Naive thymus-derived CD8-positive, alpha-beta T cell (primary cell): Measurements from ENCODE around the gene SYTL5. TPM values are rescaled to one million over a fixed set of nuclear protein-coding genes. Genes with fewer than 3 reads are reported as not detected.

ENCODE experiments used
- ATAC-seq, 2 donors: fragments of 150-1000 bp; cut with Tn5 transposase in 1 of 2; sonication (Bioruptor Pico), chemical (Tn5 transposase) in 1 of 2; 1 replicate in 1 of 2; 2 replicates in 1 of 2; pipeline ENCODE4 v1.10.0; 2021; ENCODE audit warnings: mild to moderate bottlenecking in 2 of 2, moderate library complexity in 2 of 2
- POLR2A ChIA-PET: fragments of 350-600 bp; sonication (Branson Sonifier 250); formaldehyde crosslinking; loops from one replicate; lab custom pipeline; 2021; ENCODE audit warnings: antibody characterized with exemption; lab: Charles Lee
- DNase-seq, 10 donors: peaks; one replicate each; pipeline versions ENCODE4 v3.0.0 to v3.0.0-alpha.2; 2020 to 2022
- H3K27ac Mint-ChIP-seq, 10 donors: one replicate each; pipeline ENCODE4 v1.8.0; 2020 to 2022; ENCODE audit warnings: mild to moderate bottlenecking in 10 of 10, mixed read lengths in 10 of 10, moderate library complexity in 4 of 10, inconsistent platforms in 1 of 10
- H3K27me3 Mint-ChIP-seq, 5 donors: one replicate each; pipeline ENCODE4 v1.8.0; 2021 to 2022; ENCODE audit warnings: mixed read lengths in 5 of 5
- H3K36me3 Mint-ChIP-seq, 3 donors: one replicate each; pipeline ENCODE4 v1.8.0; 2020 to 2022; ENCODE audit warnings: mixed read lengths in 3 of 3, mild to moderate bottlenecking in 2 of 3, inconsistent platforms in 1 of 3
- H3K4me1 Mint-ChIP-seq, 4 donors: one replicate each; pipeline ENCODE4 v1.8.0; 2021 to 2022; ENCODE audit warnings: mixed read lengths in 4 of 4
- H3K4me3 Mint-ChIP-seq, 10 donors: one replicate each; pipeline ENCODE4 v1.8.0; 2020 to 2022; ENCODE audit warnings: mild to moderate bottlenecking in 10 of 10, mixed read lengths in 10 of 10, moderate library complexity in 6 of 10, inconsistent platforms in 1 of 10
- H3K9me3 Mint-ChIP-seq, 9 donors: one replicate each; pipeline ENCODE4 v1.8.0; 2020 to 2022; ENCODE audit warnings: mixed read lengths in 9 of 9, mild to moderate bottlenecking in 3 of 9, inconsistent platforms in 1 of 9, moderate library complexity in 1 of 9
- polyA plus RNA-seq, 3 donors: library from polyadenylated mRNA; unstranded; fragments of 300-500 nt; fragmentation: Illumina TruSeq; gene quantifications; one replicate each; pipeline ENCODE4 v1.2.3, GENCODE V29; 2021
- total RNA-seq, 8 experiments: library from RNA in 2 of 8; stranded (reverse) in 2 of 8; gene quantifications; one replicate each; pipeline ENCODE4 v1.2.3 and lab custom pipeline; 2021 to 2026

SYTL5 gene
- total and polyA plus RNA-seq, 5 experiments from 2014 or later, result not detected

- Mint-ChIP-seq H3K27ac (no peak overlapping the region), H3K9me3 (no peaks in the 10 kb centered on the region), H3K4me1 (no peaks in the 10 kb centered on the region), H3K4me3 (no peak overlapping the region), H3K27me3 (peaks cover 0 to 4% (median 0%) of the 10 kb centered on the region in 5 donors), H3K36me3 (peaks cover 0 to 5% (median 0%) of the 10 kb centered on the region in 3 donors)
- POLR2A ChIA-PET, result no interaction called here
- ATAC-seq, result no peak
- no peak for DNase-seq
Observed at GRCh38 chrX:38038501-38038900, 32.1 kb downstream of the SYTL5 start.

GRCh38 chrX:38041237-38041636, 34.9 kb downstream of the SYTL5 start:
- no peaks in the 10 kb centered on the region for H3K4me1 Mint-ChIP-seq
- ATAC-seq, result no peak
- DNase-seq, result no peak
- H3K9me3 Mint-ChIP-seq, result no peaks in the 10 kb centered on the region
- peaks cover 0 to 4% (median 0%) of the 10 kb centered on the region in 5 donors for H3K27me3 Mint-ChIP-seq
- H3K27ac Mint-ChIP-seq, result no peak overlapping the region
- POLR2A ChIA-PET, result no interaction called here
- H3K4me3 Mint-ChIP-seq, result no peak overlapping the region
- H3K36me3 Mint-ChIP-seq, result peaks cover 0 to 4% (median 0%) of the 10 kb centered on the region in 3 donors

GRCh38 chrX:38044701-38045100, 38.3 kb downstream of the SYTL5 start:
- Mint-ChIP-seq H3K27me3 (peaks cover 0 to 4% (median 0%) of the 10 kb centered on the region in 5 donors), H3K36me3 (no peaks in the 10 kb centered on the region), H3K4me3 (no peak overlapping the region), H3K9me3 (peaks cover 0 to 6% (median 0%) of the 10 kb centered on the region in 9 donors), H3K4me1 (no peaks in the 10 kb centered on the region), H3K27ac (no peak overlapping the region)
- ATAC-seq, result no peak
- POLR2A ChIA-PET, result no interaction called here
- DNase-seq, result no peak

GRCh38 chrX:38045538-38046096, 39.3 kb downstream of the SYTL5 start:
- no peak for DNase-seq
- H3K4me1 Mint-ChIP-seq, result no peaks in the 10 kb centered on the region
- H3K4me3 Mint-ChIP-seq, result no peak overlapping the region
- H3K36me3 Mint-ChIP-seq, result no peaks in the 10 kb centered on the region
- H3K27me3 Mint-ChIP-seq, result peaks cover 0 to 4% (median 0%) of the 10 kb centered on the region in 5 donors
- H3K9me3 Mint-ChIP-seq, result peaks cover 0 to 6% (median 0%) of the 10 kb centered on the region in 9 donors
- ATAC-seq, result no peak
- no peak overlapping the region for H3K27ac Mint-ChIP-seq
- POLR2A ChIA-PET, result no interaction called here

DNA sequence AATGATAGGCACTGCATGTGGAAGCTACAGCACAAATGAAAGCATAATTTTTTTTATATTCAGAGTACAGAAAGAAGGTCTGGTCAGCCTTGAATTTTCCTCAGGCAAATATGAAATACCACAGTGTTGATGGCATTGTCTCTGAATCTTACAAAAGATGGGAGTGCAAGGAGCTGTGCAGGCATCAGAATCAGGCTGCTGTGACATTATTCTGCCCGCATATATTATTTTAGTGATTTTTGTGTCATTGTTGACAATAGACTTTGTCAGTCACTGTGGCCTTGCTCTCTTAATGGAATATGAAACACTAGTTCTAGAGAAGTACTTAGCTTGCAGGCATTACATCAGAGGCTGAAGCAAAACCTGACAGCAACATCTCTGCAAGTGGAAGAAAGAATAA, 42.5 kb downstream of the SYTL5 start:
- no peaks in the 10 kb centered on the region for H3K4me1 Mint-ChIP-seq
- H3K36me3 Mint-ChIP-seq, result no peaks in the 10 kb centered on the region

DNA sequence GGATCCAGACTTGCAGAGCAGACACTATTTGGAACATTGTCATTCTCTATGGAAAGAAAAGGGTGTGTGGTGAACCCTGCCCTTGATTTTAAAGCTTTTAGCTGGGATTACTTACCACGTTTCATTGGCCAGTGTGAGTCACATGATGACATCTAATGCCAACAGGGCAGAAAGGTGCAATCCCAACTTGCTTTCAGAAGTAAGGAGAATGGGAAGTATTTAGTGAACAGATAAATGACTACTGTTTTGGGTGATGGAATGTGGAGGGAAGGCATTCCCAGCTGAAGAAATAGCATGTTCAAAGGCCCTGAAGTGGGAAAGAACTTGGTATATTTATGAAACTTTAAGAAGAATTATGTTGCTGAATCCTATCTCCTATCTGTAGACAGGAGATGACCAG, 44.5 kb downstream of the SYTL5 start:
- POLR2A ChIA-PET, result no interaction called here
- peaks cover 0 to 6% (median 0%) of the 10 kb centered on the region in 9 donors for H3K9me3 Mint-ChIP-seq
- peaks cover 0 to 2% (median 0%) of the 10 kb centered on the region in 4 donors for H3K4me1 Mint-ChIP-seq
- ATAC-seq (no peak), DNase-seq (no peak)
- H3K27ac Mint-ChIP-seq, result no peak overlapping the region
- H3K27me3 Mint-ChIP-seq, result no peaks in the 10 kb centered on the region
- no peaks in the 10 kb centered on the region for H3K36me3 Mint-ChIP-seq
- no peak overlapping the region for H3K4me3 Mint-ChIP-seq

More for the DNA sequence above, 42.5 kb downstream of the SYTL5 start:
- H3K4me3 Mint-ChIP-seq, result no peak overlapping the region
- POLR2A ChIA-PET, result no interaction called here
- peaks cover 0 to 4% (median 0%) of the 10 kb centered on the region in 5 donors for H3K27me3 Mint-ChIP-seq
- H3K27ac Mint-ChIP-seq, result no peak overlapping the region
- H3K9me3 Mint-ChIP-seq, result peaks cover 0 to 6% (median 0%) of the 10 kb centered on the region in 9 donors
- no peak for DNase-seq
- no peak for ATAC-seq

GRCh38 chrX:38052096-38052495, 45.7 kb downstream of the SYTL5 start:
- ATAC-seq, result no peak
- H3K27me3 Mint-ChIP-seq, result no peaks in the 10 kb centered on the region
- POLR2A ChIA-PET, result no interaction called here
- no peaks in the 10 kb centered on the region for H3K36me3 Mint-ChIP-seq
- H3K4me3 Mint-ChIP-seq, result no peak overlapping the region
- peaks cover 0 to 2% (median 0%) of the 10 kb centered on the region in 4 donors for H3K4me1 Mint-ChIP-seq
- H3K27ac Mint-ChIP-seq, result no peak overlapping the region
- no peak for DNase-seq
- H3K9me3 Mint-ChIP-seq, result peaks cover 0 to 6% (median 0%) of the 10 kb centered on the region in 9 donors

DNA sequence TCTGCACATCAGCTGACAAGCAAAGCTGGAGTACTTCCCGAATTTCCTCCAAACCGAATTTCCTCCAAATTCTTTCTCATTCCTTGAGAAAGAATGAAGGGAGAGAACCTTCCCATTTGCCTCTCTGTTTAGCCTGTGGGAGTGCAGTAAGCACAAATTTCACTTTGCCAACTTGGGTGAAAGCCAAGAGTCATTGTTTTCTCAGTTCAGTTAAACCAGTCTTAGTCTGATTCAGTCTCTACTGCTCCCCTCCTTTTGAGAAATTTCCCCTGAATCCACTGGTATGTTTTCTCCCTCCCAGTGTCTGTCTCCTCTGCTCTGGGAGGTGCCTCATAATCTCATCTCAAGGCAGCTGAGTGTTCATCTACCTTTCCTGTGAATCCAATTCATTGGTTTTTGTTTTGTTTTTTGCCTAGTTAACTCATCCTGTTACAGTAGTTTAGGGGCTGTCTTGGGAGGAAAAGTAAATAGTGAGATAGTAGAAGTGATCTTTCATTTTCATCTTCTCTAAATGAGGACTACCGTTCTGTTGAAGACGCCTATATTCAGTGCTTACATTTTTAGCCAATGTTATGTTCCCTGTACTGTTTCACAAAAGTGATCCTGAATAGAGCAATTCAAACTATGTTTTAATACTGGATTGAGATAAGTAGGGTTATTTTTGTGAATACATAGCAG, 49.0 kb downstream of the SYTL5 start:
- Mint-ChIP-seq H3K9me3 (peaks cover 0 to 2% (median 0%) of the 10 kb centered on the region in 9 donors), H3K4me1 (peaks cover 0 to 2% (median 0%) of the 10 kb centered on the region in 4 donors), H3K4me3 (no peak overlapping the region), H3K27me3 (peaks cover 0 to 7% (median 0%) of the 10 kb centered on the region in 5 donors), H3K36me3 (no peaks in the 10 kb centered on the region), H3K27ac (no peak overlapping the region)
- POLR2A ChIA-PET, result no interaction called here
- no peak for DNase-seq
- no peak for ATAC-seq

- POLR2A ChIA-PET, result no interaction called here
- no peak overlapping the region for H3K4me3 Mint-ChIP-seq
- no peak for ATAC-seq
- H3K27me3 Mint-ChIP-seq, result peaks cover 0 to 7% (median 2%) of the 10 kb centered on the region in 5 donors
- no peaks in the 10 kb centered on the region for H3K4me1 Mint-ChIP-seq
- no peaks in the 10 kb centered on the region for H3K36me3 Mint-ChIP-seq
- H3K9me3 Mint-ChIP-seq, result no peaks in the 10 kb centered on the region
- H3K27ac Mint-ChIP-seq, result no peak overlapping the region
- no peak for DNase-seq
Observed at GRCh38 chrX:38060331-38060878, 54.1 kb downstream of the SYTL5 start.

DNA sequence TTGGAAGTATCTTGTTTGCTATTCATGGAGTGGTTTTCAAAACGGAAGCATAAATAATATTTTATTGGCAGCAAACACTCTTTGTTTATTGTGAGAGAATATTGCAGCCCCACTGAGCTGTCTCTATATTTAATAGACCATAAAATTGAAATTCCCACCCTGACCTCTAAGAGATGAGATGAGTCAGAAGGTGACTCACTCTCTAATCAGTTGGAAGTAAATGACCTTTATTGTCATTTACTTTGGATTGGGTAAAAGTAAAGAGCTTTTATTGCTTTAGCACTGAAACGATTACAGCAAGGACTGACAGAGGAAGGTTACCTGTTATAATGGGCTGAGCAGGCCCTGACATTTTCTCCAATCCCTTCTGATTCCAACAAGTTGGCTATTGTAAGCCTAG, 55.0 kb downstream of the SYTL5 start:
- no peak overlapping the region for H3K4me3 Mint-ChIP-seq
- no peak overlapping the region for H3K27ac Mint-ChIP-seq
- H3K36me3 Mint-ChIP-seq, result no peaks in the 10 kb centered on the region
- no peak for ATAC-seq
- no peaks in the 10 kb centered on the region for H3K9me3 Mint-ChIP-seq
- POLR2A ChIA-PET, result no interaction called here
- no peak for DNase-seq
- peaks cover 0 to 7% (median 2%) of the 10 kb centered on the region in 5 donors for H3K27me3 Mint-ChIP-seq
- H3K4me1 Mint-ChIP-seq, result no peaks in the 10 kb centered on the region

- no peak for ATAC-seq
- Mint-ChIP-seq H3K4me3 (no peak overlapping the region), H3K36me3 (no peaks in the 10 kb centered on the region), H3K9me3 (peaks cover 0 to 2% (median 0%) of the 10 kb centered on the region in 9 donors), H3K27me3 (peaks cover 0 to 20% (median 3%) of the 10 kb centered on the region in 5 donors), H3K4me1 (no peaks in the 10 kb centered on the region), H3K27ac (no peak overlapping the region)
- POLR2A ChIA-PET, result no interaction called here
- no peak for DNase-seq
Observed at GRCh38 chrX:38066934-38067333, 60.6 kb downstream of the SYTL5 start.

DNA sequence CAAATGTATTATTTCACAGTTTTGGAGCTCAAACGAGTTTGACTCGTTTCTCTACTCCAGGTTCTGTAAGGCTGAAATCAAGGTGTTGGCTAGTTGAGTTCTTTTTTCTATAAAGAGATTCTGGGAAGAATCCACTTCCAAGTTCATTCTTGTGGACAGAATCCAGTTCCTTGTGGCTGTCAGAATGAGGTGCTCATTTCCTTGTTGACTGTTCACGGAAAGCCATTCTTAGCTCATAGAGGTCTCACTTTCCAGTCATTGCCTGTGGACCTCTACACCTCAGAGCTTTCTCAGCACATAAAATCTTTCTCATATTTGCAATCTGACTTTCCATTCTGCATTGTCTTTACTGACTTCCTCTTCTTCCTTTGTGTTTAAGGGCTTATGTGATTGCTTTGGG, 62.9 kb downstream of the SYTL5 start:
- DNase-seq, result no peak
- Mint-ChIP-seq H3K27ac (no peak overlapping the region), H3K4me3 (no peak overlapping the region), H3K9me3 (peaks cover 0 to 2% (median 0%) of the 10 kb centered on the region in 9 donors), H3K4me1 (no peaks in the 10 kb centered on the region), H3K27me3 (peaks cover 0 to 28% (median 1%) of the 10 kb centered on the region in 5 donors), H3K36me3 (no peaks in the 10 kb centered on the region)
- no peak for ATAC-seq
- POLR2A ChIA-PET, result no interaction called here

DNA sequence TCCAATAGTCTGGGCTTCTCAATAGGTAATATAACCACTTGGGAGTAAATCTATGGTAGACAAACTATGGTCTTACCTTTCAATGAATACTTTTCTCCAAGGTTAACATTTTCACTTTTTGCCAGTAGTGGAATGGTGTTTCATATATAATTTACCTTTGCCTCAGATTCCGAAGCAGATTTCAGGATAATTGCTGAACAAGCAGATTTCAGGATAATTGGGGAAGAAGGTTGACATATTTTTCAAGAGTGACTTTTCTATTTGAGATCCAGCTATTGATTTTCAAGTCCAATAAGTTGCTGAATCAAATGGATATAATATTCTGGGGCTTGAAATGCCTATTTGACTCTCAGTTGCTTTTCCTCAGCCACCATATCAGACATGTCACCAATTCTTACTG, 63.6 kb downstream of the SYTL5 start:
- Mint-ChIP-seq H3K27me3 (peaks cover 0 to 28% (median 1%) of the 10 kb centered on the region in 5 donors), H3K36me3 (no peaks in the 10 kb centered on the region), H3K4me1 (no peaks in the 10 kb centered on the region), H3K9me3 (peaks cover 0 to 3% (median 0%) of the 10 kb centered on the region in 9 donors), H3K4me3 (no peak overlapping the region), H3K27ac (no peak overlapping the region)
- DNase-seq (no peak), ATAC-seq (no peak)
- POLR2A ChIA-PET, result no interaction called here
